Mesendoderm (in vitro differentiated cells): Measurements from ENCODE around the gene RPL12.

Experiments
- DNase-seq: peaks from one replicate; pipeline ENCODE4 v3.0.0; 2013
- H2AK5ac ChIP-seq: 2 replicates; pipeline ENCODE4 v1.6.1; 2013; ENCODE audit warnings: low read length, inconsistent platforms
- H2BK120ac ChIP-seq: 2 replicates; pipeline ENCODE4 v1.6.1; 2013; ENCODE audit warnings: low read depth, mild to moderate bottlenecking, low read length, moderate library complexity, mixed read lengths
- H2BK15ac ChIP-seq: replicated peaks from 2 replicates; pipeline ENCODE4 v1.6.1; 2013; ENCODE audit warnings: low read depth, mild to moderate bottlenecking, moderate library complexity
- H2BK5ac ChIP-seq: 2 replicates; pipeline ENCODE4 v1.6.1; 2013; ENCODE audit warnings: low read length, inconsistent platforms
- H3K18ac ChIP-seq: 2 replicates; pipeline ENCODE4 v1.6.1; 2013; ENCODE audit warnings: mild to moderate bottlenecking, low read length, mixed read lengths
- H3K23ac ChIP-seq: one replicate; pipeline ENCODE4 v1.6.1; 2013; ENCODE audit warnings: low read length
- H3K27ac ChIP-seq: 2 replicates; pipeline ENCODE4 v1.5.1; 2013; ENCODE audit warnings: low read depth, mild to moderate bottlenecking, inconsistent platforms, low read length, moderate library complexity
- H3K27me3 ChIP-seq: 2 replicates; pipeline ENCODE4 v1.6.1; 2013; ENCODE audit warnings: low read length, control low read depth, mild to moderate bottlenecking, inconsistent platforms; ENCODE audit not compliant: insufficient read depth, poor library complexity
- H3K36me3 ChIP-seq: 2 replicates; pipeline ENCODE4 v1.6.1; 2013; ENCODE audit warnings: low read length, inconsistent platforms; ENCODE audit not compliant: control insufficient read depth, insufficient read depth
- H3K4ac ChIP-seq: one replicate; pipeline ENCODE4 v1.6.1; 2013; ENCODE audit warnings: low read depth, mild to moderate bottlenecking, low read length, moderate library complexity
- H3K4me1 ChIP-seq: 2 replicates; pipeline ENCODE4 v1.6.1; 2013; ENCODE audit warnings: low read depth, low read length, inconsistent platforms; ENCODE audit not compliant: control insufficient read depth
- H3K4me2 ChIP-seq: 2 replicates; pipeline ENCODE4 v1.6.1; 2013; ENCODE audit warnings: low read length
- H3K4me3 ChIP-seq: 2 replicates; pipeline ENCODE4 v1.5.1; 2013; ENCODE audit warnings: mild to moderate bottlenecking, low read length
- H3K56ac ChIP-seq: one replicate; pipeline ENCODE4 v1.6.1; 2013; ENCODE audit warnings: low read length
- H3K79me1 ChIP-seq: 2 replicates; pipeline ENCODE4 v1.6.1; 2013; ENCODE audit warnings: low read length, inconsistent platforms
- H3K79me2 ChIP-seq: 2 replicates; pipeline ENCODE4 v1.6.1; 2013; ENCODE audit warnings: mild to moderate bottlenecking, low read length; ENCODE audit not compliant: control insufficient read depth, insufficient read depth
- H3K9ac ChIP-seq: 2 replicates; pipeline ENCODE4 v1.6.1; 2013; ENCODE audit warnings: low read length, inconsistent platforms
- H4K5ac ChIP-seq: one replicate; pipeline ENCODE4 v1.6.1; 2013; ENCODE audit warnings: low read length
- H4K8ac ChIP-seq: one replicate; pipeline ENCODE4 v1.6.1; 2013; ENCODE audit warnings: low read depth, mild to moderate bottlenecking, control low read depth, low read length, moderate library complexity
- WGBS: extraction: QIAGEN DNeasy Blood & Tissue Kit; methylation state at CpG from one replicate; pipeline ENCODE4 v1.1.7; 2013; ENCODE audit warnings: low lambda C conversion rate, missing lambda C conversion rate; ENCODE audit not compliant: insufficient coverage; ENCODE audit errors: extremely low coverage; 5-methylcytosine and 5-hydroxymethylcytosine counted together

RPL12 gene

DNA sequence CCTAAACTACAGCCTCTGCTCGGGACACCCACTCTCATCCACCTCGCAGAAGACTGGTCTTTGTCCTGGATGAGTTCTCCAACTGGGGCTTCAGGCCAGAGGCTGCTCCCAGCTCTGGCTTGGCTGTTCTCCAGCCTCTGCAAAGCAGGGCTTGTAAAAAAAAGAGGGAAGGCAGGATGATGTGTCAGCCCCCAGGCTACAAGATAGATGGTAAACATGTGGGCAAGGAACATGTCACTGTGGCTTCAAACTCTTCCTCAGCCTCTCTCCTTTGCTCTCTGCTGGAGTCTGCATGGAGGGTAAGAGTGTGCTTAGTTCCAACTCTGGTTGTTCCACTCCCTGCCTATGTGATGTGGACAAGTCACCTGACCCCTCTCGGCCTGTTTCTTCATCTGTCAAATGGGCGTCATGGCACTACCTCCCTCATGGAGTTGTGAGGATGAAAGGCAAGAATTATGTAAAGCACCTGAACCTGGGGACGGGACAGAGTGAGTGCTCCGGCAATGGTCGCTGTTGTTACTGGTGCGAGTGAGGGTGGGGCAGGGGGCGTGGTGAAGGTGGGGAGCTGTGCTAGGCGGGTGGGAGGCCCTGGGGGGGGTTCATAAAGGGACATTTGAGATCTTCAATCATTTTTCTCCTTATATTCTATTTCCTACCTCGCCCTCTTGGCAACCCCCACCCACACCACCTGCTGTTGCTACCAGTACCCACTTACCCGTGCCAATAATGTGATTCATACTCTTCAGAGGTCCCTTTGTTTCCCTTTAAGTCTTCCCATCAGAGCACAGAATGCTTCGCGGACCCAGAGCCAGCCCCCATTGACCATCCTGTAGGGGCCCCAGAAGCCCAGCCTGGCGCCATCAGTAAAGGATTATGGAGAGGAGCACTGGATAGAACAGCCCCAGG is 33.8 kb downstream of the RPL12 start:
- no peaks in the 10 kb centered on the region for H3K79me1 ChIP-seq
- H2BK120ac ChIP-seq: no peak overlapping the region
- no peaks in the 10 kb centered on the region for H3K79me2 ChIP-seq
- no CpG with 5 or more reads among the region's 15 CpGs for WGBS
- H2BK5ac ChIP-seq: no peak overlapping the region
- no peak for DNase-seq
- H2AK5ac ChIP-seq: no peak overlapping the region
- no peak overlapping the region for H3K4me2 ChIP-seq
- no peaks in the 10 kb centered on the region for H3K27me3 ChIP-seq
- no peak overlapping the region for H3K9ac ChIP-seq
- H4K8ac ChIP-seq: no peak overlapping the region
- H3K4me1 ChIP-seq: no peaks in the 10 kb centered on the region
- no peaks in the 10 kb centered on the region for H3K36me3 ChIP-seq
- H3K18ac ChIP-seq: no peak overlapping the region
- no peak overlapping the region for H3K4me3 ChIP-seq
- no peak overlapping the region for H4K5ac ChIP-seq
- H3K23ac ChIP-seq: no peak overlapping the region
- H3K4ac ChIP-seq: no peak overlapping the region
- no peak overlapping the region for H3K27ac ChIP-seq
- H3K56ac ChIP-seq: no peak overlapping the region
- no peak overlapping the region for H2BK15ac ChIP-seq

DNA sequence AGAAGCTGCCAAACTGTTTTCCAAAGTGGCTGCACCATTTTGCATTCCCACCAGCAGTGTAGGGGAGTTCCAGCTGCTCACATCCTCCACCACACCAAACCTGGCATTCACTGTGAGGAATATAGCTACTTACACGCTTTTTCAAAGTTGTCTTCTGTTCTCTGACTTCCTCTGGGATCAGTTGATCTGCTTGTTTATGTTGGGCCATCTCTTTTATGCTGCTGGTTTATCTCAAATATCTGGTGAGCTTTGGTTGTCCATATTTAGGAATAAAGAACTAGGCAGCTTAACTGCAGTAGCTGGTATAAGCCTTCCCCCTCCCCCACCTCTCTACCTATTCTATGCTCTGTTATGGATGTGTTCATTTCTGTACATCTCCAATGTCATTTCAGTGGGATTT is 35.5 kb downstream of the RPL12 start:
- Histone ChIP-seq H3K56ac (no peak overlapping the region), H3K9ac (no peak overlapping the region), H3K27me3 (no peaks in the 10 kb centered on the region), H2AK5ac (no peak overlapping the region), H3K79me1 (no peaks in the 10 kb centered on the region), H2BK15ac (no peak overlapping the region), H3K4me2 (no peak overlapping the region), H3K23ac (no peak overlapping the region), H3K18ac (no peak overlapping the region), H4K5ac (no peak overlapping the region), H3K4me1 (no peaks in the 10 kb centered on the region), H3K4me3 (no peak overlapping the region), H4K8ac (no peak overlapping the region), H3K79me2 (no peaks in the 10 kb centered on the region), H3K27ac (no peak overlapping the region), H2BK120ac (no peak overlapping the region), H3K36me3 (no peaks in the 10 kb centered on the region), H3K4ac (no peak overlapping the region), H2BK5ac (no peak overlapping the region)
- no CpG with 5 or more reads among the region's 1 CpG for WGBS
- DNase-seq: no peak

DNA sequence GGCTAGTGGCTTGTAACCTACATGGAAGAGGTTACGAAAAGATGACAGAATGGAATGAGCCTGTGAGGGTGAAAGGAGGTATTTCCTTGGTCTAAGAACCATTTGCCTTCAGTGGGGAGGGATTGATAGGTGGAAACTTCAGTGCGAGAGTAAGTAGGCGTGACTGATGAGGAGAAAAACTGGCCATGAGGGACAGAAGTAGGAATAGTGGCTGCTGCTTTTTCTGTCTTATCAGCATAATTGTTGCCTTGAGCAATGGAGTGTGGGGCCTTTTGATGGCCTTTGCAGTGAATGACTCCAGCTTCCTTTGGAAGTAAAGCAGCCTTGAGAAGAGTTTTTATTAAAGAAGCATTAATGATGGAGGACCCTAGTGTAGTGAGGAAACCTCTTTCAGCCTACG is 36.1 kb downstream of the RPL12 start:
- no peak overlapping the region for H3K23ac ChIP-seq
- WGBS: no CpG with 5 or more reads among the region's 4 CpGs

DNA sequence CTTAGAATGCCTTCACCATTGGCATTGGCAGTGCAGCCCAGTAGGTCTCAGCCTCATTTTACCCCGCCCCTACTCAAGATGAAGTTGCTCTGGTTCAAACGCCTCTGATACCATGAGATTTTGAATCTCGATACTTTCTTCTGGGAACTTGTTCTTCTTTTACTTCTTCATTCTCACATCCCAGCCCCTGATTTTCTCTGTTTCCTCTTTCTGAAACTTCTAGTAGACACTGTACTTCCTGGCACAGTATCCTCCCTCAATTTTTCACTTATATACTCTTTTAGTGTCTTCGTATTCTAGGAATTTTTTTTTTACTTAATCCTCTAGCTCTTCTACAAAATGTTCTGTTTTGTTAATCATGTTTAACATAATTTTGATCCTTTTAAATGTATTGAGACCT is 40.1 kb downstream of the RPL12 start:
- no CpG with 5 or more reads among the region's 4 CpGs for WGBS
- no peak overlapping the region for H4K5ac ChIP-seq

More for the DNA sequence above, 36.1 kb downstream of the RPL12 start:
- Histone ChIP-seq H3K27me3 (no peaks in the 10 kb centered on the region), H3K79me1 (no peaks in the 10 kb centered on the region), H3K4me2 (no peak overlapping the region), H3K4ac (no peak overlapping the region), H3K4me1 (no peaks in the 10 kb centered on the region), H2BK15ac (no peak overlapping the region), H3K4me3 (no peak overlapping the region), H3K18ac (no peak overlapping the region), H3K27ac (no peak overlapping the region), H3K56ac (no peak overlapping the region), H3K36me3 (no peaks in the 10 kb centered on the region), H2BK120ac (no peak overlapping the region), H3K9ac (no peak overlapping the region), H4K5ac (no peak overlapping the region), H3K79me2 (no peaks in the 10 kb centered on the region), H2BK5ac (no peak overlapping the region), H4K8ac (no peak overlapping the region), H2AK5ac (no peak overlapping the region)
- DNase-seq: no peak

DNA sequence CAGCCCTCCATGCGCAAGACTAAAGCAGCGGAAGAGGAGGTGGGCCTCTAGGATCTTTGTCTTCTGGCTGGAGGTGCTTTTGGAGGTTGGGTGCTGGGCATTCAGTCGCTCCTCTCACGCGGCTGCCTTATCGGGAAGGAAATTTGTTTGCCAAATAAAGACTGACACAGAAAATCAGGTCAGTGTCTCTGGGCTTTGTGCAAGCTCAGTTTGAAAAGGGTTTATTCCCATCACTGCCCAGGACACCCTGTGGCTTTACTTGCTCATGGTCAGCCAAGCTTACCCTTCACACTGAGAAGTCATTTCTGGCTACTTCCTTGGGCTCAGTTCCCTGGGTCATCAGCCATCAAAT is 43.7 kb downstream of the RPL12 start:
- Histone ChIP-seq H3K79me1 (no peaks in the 10 kb centered on the region), H3K23ac (no peak overlapping the region), H2BK5ac (no peak overlapping the region), H3K36me3 (peaks cover 1% of the 10 kb centered on the region), H4K5ac (no peak overlapping the region), H3K4ac (no peak overlapping the region), H3K27me3 (no peaks in the 10 kb centered on the region), H3K79me2 (no peaks in the 10 kb centered on the region), H3K18ac (no peak overlapping the region), H2AK5ac (no peak overlapping the region), H3K4me2 (no peak overlapping the region), H3K4me3 (no peak overlapping the region), H3K27ac (no peak overlapping the region), H2BK15ac (no peak overlapping the region), H4K8ac (no peak overlapping the region), H3K9ac (no peak overlapping the region), H2BK120ac (no peak overlapping the region), H3K4me1 (no peaks in the 10 kb centered on the region), H3K56ac (no peak overlapping the region)
- no CpG with 5 or more reads among the region's 6 CpGs for WGBS
- no peak for DNase-seq

More for the DNA sequence above, 40.1 kb downstream of the RPL12 start:
- Histone ChIP-seq H3K56ac (no peak overlapping the region), H3K4me1 (no peaks in the 10 kb centered on the region), H2BK15ac (no peak overlapping the region), H3K4ac (no peak overlapping the region), H3K27me3 (no peaks in the 10 kb centered on the region), H3K4me3 (no peak overlapping the region), H3K79me2 (no peaks in the 10 kb centered on the region), H3K27ac (no peak overlapping the region), H2BK120ac (no peak overlapping the region), H2AK5ac (no peak overlapping the region), H2BK5ac (no peak overlapping the region), H3K23ac (no peak overlapping the region), H3K79me1 (no peaks in the 10 kb centered on the region), H4K8ac (no peak overlapping the region), H3K18ac (no peak overlapping the region), H3K4me2 (no peak overlapping the region), H3K36me3 (no peaks in the 10 kb centered on the region), H3K9ac (no peak overlapping the region)
- DNase-seq: no peak
